H1 (cell line): Measurements from ENCODE around the gene C9orf43. TPM values are rescaled to one million over a fixed set of nuclear protein-coding genes. Genes with fewer than 3 reads are reported as not detected.

Source experiments
- CTCF ChIA-PET: fragments of 300-600 bp; sonication (Branson Sonifier 250); formaldehyde crosslinking; loops from one replicate; lab custom pipeline; 2021; ENCODE audit not compliant: partially characterized antibody; lab: Charles Lee
- POLR2A ChIA-PET: fragments of 300-600 bp; sonication (Branson Sonifier 250); formaldehyde crosslinking; loops from one replicate; lab custom pipeline; 2021; ENCODE audit warnings: inconsistent platforms; ENCODE audit not compliant: partially characterized antibody; lab: Charles Lee
- DNase-seq, 2 experiments: peaks; one replicate each; pipeline versions ENCODE4 v3.0.0 to v3.0.0-alpha.2; 2010 to 2022; ENCODE audit warnings: low spot score in 2 of 2, low read depth in 1 of 2, mixed read lengths in 1 of 2
- FAIRE-seq: peaks from 2 replicates; lab custom pipeline; 2011; peaks lifted over from hg19 to GRCh38; lab: Jason Lieb, UNC
- H2AFZ ChIP-seq: 2 replicates; pipeline ENCODE4 v1.8.1; 2012; ENCODE audit warnings: low read length, inconsistent platforms
- H2AK5ac ChIP-seq: 2 replicates; pipeline ENCODE4 v1.6.1; 2013; ENCODE audit warnings: low read depth, low read length
- H2BK120ac ChIP-seq: replicated peaks from 2 replicates; pipeline ENCODE3; 2013; ENCODE audit warnings: low read depth, low read length, inconsistent platforms
- H2BK12ac ChIP-seq: 2 replicates; pipeline ENCODE4 v1.6.1; 2013; ENCODE audit warnings: low read depth, low read length
- H2BK15ac ChIP-seq: 2 replicates; pipeline ENCODE4 v1.6.1; 2013; ENCODE audit warnings: low read length
- H2BK20ac ChIP-seq: 2 replicates; pipeline ENCODE4 v1.6.1; 2013; ENCODE audit warnings: low read length
- H2BK5ac ChIP-seq: 2 replicates; pipeline ENCODE4 v1.6.1; 2013; ENCODE audit warnings: low read depth, low read length
- H3K14ac ChIP-seq: 2 replicates; pipeline ENCODE4 v1.6.1; 2013; ENCODE audit warnings: inconsistent platforms; ENCODE audit not compliant: insufficient read length
- H3K18ac ChIP-seq: 2 replicates; pipeline ENCODE4 v1.6.1; 2013; ENCODE audit warnings: low read length; ENCODE audit errors: extremely low read depth
- H3K23ac ChIP-seq: 2 replicates; pipeline ENCODE4 v1.6.1; 2013; ENCODE audit warnings: inconsistent platforms; ENCODE audit not compliant: insufficient read length
- H3K23me2 ChIP-seq: 2 replicates; pipeline ENCODE4 v1.6.1; 2013; ENCODE audit warnings: low read depth, low read length
- H3K27ac ChIP-seq: 2 replicates; pipeline ENCODE4 v1.6.1; 2011; ENCODE audit warnings: low read depth, low read length, inconsistent platforms
- H3K27me3 ChIP-seq, 4 experiments: replicated peaks in 1 of 4; 1 replicate in 1 of 4; 2 replicates in 3 of 4; pipeline versions ENCODE4 v1.6.1 to v1.8.1; 2011 to 2013; ENCODE audit warnings: low read length in 3 of 4, mild to moderate bottlenecking in 3 of 4, inconsistent platforms in 2 of 4, mixed read lengths in 2 of 4, moderate library complexity in 1 of 4; ENCODE audit not compliant: control insufficient read depth in 3 of 4, insufficient read depth in 3 of 4; ENCODE audit errors: extremely low read depth in 1 of 4
- H3K36me3 ChIP-seq, 4 experiments: 2 replicates each; pipeline versions ENCODE4 v1.6.1 to v1.8.1; 2011 to 2013; ENCODE audit warnings: mild to moderate bottlenecking in 4 of 4, low read length in 3 of 4, moderate library complexity in 2 of 4, control low read depth in 1 of 4, inconsistent platforms in 1 of 4; ENCODE audit not compliant: insufficient read depth in 4 of 4, control insufficient read depth in 2 of 4
- H3K4ac ChIP-seq: replicated peaks from 2 replicates; pipeline ENCODE3; 2013; ENCODE audit warnings: low read length, low read depth, mixed read lengths, inconsistent platforms; ENCODE audit not compliant: insufficient read length
- H3K4me1 ChIP-seq, 4 experiments: replicated peaks in 1 of 4; 1 replicate in 1 of 4; 2 replicates in 3 of 4; pipeline versions ENCODE4 v1.6.1 to v1.8.1; 2011 to 2013; ENCODE audit warnings: low read length in 3 of 4, inconsistent platforms in 2 of 4, mixed read lengths in 1 of 4; ENCODE audit not compliant: insufficient read depth in 4 of 4, control insufficient read depth in 3 of 4
- H3K4me2 ChIP-seq, 2 experiments: 2 replicates each; pipeline versions ENCODE4 v1.6.1 to v1.8.1; 2011 to 2013; ENCODE audit warnings: low read depth in 2 of 2, low read length in 2 of 2, control low read depth in 1 of 2, inconsistent platforms in 1 of 2, mild to moderate bottlenecking in 1 of 2; ENCODE audit not compliant: insufficient read depth in 1 of 2
- H3K4me3 ChIP-seq, 4 experiments: fragments of 200-600, 300-600 bp in 1 of 4; sonication (generic), shearing (Covaris generic), sonication (Bioruptor Twin) in 1 of 4; 2 replicates each; pipeline versions ENCODE4 v1.5.1 to v1.8.1; 2011 to 2016; ENCODE audit warnings: low read length in 4 of 4, low read depth in 3 of 4, control low read depth in 2 of 4, inconsistent platforms in 2 of 4, mild to moderate bottlenecking in 2 of 4, mixed read lengths in 1 of 4, moderate library complexity in 1 of 4; ENCODE audit not compliant: insufficient read depth in 2 of 4; ENCODE audit errors: extremely low read depth in 1 of 4
- H3K56ac ChIP-seq: replicated peaks from 2 replicates; pipeline ENCODE3; 2013; ENCODE audit warnings: low read depth, mild to moderate bottlenecking, mixed read lengths, low read length, inconsistent platforms; ENCODE audit not compliant: insufficient read length
- H3K79me1 ChIP-seq: 2 replicates; pipeline ENCODE4 v1.6.1; 2013; ENCODE audit warnings: low read depth, low read length, control low read depth
- H3K79me2 ChIP-seq, 2 experiments: 2 replicates each; pipeline versions ENCODE4 v1.6.1 to v1.8.1; 2012 to 2013; ENCODE audit warnings: low read length in 2 of 2, mild to moderate bottlenecking in 2 of 2, inconsistent platforms in 1 of 2; ENCODE audit not compliant: insufficient read depth in 2 of 2, control insufficient read depth in 1 of 2
- H3K9ac ChIP-seq, 4 experiments: replicated peaks in 1 of 4; 1 replicate in 1 of 4; 2 replicates in 3 of 4; pipeline versions ENCODE4 v1.6.1 to v1.8.1; 2011 to 2013; ENCODE audit warnings: low read depth in 3 of 4, low read length in 3 of 4, control low read depth in 2 of 4, mild to moderate bottlenecking in 2 of 4, moderate library complexity in 2 of 4, inconsistent platforms in 1 of 4; ENCODE audit errors: extremely low read depth in 1 of 4
- H3K9me3 ChIP-seq, 2 experiments: 2 replicates each; pipeline versions ENCODE4 v1.6.1 to v1.8.1; 2012 to 2013; ENCODE audit warnings: mild to moderate bottlenecking in 2 of 2, moderate library complexity in 2 of 2, control low read depth in 1 of 2, inconsistent platforms in 1 of 2, low read depth in 1 of 2, low read length in 1 of 2, mixed read lengths in 1 of 2; ENCODE audit not compliant: insufficient read depth in 2 of 2
- H4K20me1 ChIP-seq, 2 experiments: replicated peaks in 1 of 2; 2 replicates each; pipeline versions ENCODE3 to v1.8.1; 2011 to 2013; ENCODE audit warnings: inconsistent platforms in 2 of 2, low read length in 2 of 2, mild to moderate bottlenecking in 1 of 2; ENCODE audit not compliant: insufficient read depth in 2 of 2, control insufficient read depth in 1 of 2
- H4K5ac ChIP-seq: 2 replicates; pipeline ENCODE4 v1.6.1; 2013; ENCODE audit warnings: low read length, low read depth, mixed read lengths, inconsistent platforms; ENCODE audit not compliant: insufficient read length
- H4K8ac ChIP-seq: 2 replicates; pipeline ENCODE4 v1.8.0; 2013; ENCODE audit warnings: mild to moderate bottlenecking, moderate library complexity, low read length, inconsistent platforms; ENCODE audit not compliant: insufficient read depth; ENCODE audit errors: extremely low read depth
- H4K91ac ChIP-seq: replicated peaks from 2 replicates; pipeline ENCODE3; 2013; ENCODE audit warnings: low read length, mixed read lengths, inconsistent platforms; ENCODE audit not compliant: insufficient read length
- CBX5 ChIP-seq: fragments of 300-800, 300-1000 bp; sonication (generic); IDR thresholded peaks from 2 replicates; pipeline ENCODE4 v1.7.1; 2016; ENCODE audit warnings: antibody characterized with exemption, low read length, low read depth
- CHD1 ChIP-seq: IDR thresholded peaks from 2 replicates; pipeline ENCODE4 v1.6.1; 2012; ENCODE audit warnings: low read depth, low read length, improper control_type of control experiment
- E2F6 ChIP-seq: IDR thresholded peaks from 2 replicates; pipeline ENCODE4 v1.6.1; 2012; ENCODE audit warnings: inconsistent platforms
- MAX ChIP-seq: IDR thresholded peaks from 2 replicates; pipeline ENCODE4 v1.6.1; 2012; ENCODE audit warnings: inconsistent platforms
- RBBP5 ChIP-seq: IDR thresholded peaks from 2 replicates; pipeline ENCODE4 v1.7.1; 2012; ENCODE audit warnings: low read depth, mild to moderate bottlenecking, inconsistent platforms, low read length, moderate library complexity, borderline replicate concordance
- SAP30 ChIP-seq: fragments of 300-600 bp; sonication (generic); IDR thresholded peaks from 2 replicates; pipeline ENCODE4 v1.7.1; 2012; ENCODE audit warnings: low read length, moderate library complexity, mild to moderate bottlenecking, inconsistent platforms; ENCODE audit not compliant: insufficient read depth, insufficient replicate concordance
- SIRT6 ChIP-seq: IDR thresholded peaks from one replicate; pipeline ENCODE4 v1.7.1; 2012; ENCODE audit warnings: low read length, inconsistent platforms
- SIX5 ChIP-seq: IDR thresholded peaks from 2 replicates; pipeline ENCODE4 v1.6.1; 2011; ENCODE audit warnings: mild to moderate bottlenecking, low read depth, low read length
- TEAD4 ChIP-seq: IDR thresholded peaks from 2 replicates; pipeline ENCODE4 v1.6.1; 2012; ENCODE audit warnings: low read depth, low read length, inconsistent platforms, mixed read lengths
- WGBS, 2 experiments: shearing (Covaris generic) in 1 of 2; methylation state at CpG; one replicate each; pipeline versions ENCODE4 v1.1.6 to v1.1.7; 2013 to 2015; ENCODE audit warnings: low lambda C conversion rate in 2 of 2, mixed read lengths in 2 of 2, inconsistent platforms in 1 of 2, low coverage in 1 of 2, missing lambda C conversion rate in 1 of 2; ENCODE audit not compliant: insufficient replicate concordance in 2 of 2, insufficient coverage in 1 of 2, insufficient read length in 1 of 2; ENCODE audit errors: extremely low coverage in 1 of 2, missing lambda C conversion rate in 1 of 2; 5-methylcytosine and 5-hydroxymethylcytosine counted together
- polyA plus RNA-seq, 7 experiments: library from polyadenylated mRNA; depleted of rRNA in 3 of 7; stranded (reverse) in 5 of 7; unstranded in 2 of 7; fragments of >200 nt in 5 of 7; fragments of 200-250 nt in 2 of 7; gene quantifications; 1 replicate in 5 of 7; 2 replicates in 1 of 7; 4 replicates in 1 of 7; pipeline versions ENCODE4 v1.2.1 to v1.2.3, GENCODE V29; 2011 to 2013; ENCODE audit warnings: missing spikeins in 2 of 7, mixed read lengths in 2 of 7
- total RNA-seq: library from RNA; stranded (reverse); fragmentation: NEBNext Ultra II Directional; extraction: Animal tissue kit (Norgen Biotek cat#: 25700); gene quantifications from 2 replicates; pipeline ENCODE4 v1.2.1, GENCODE V29; 2021

The C9orf43 gene
- total and polyA plus RNA-seq, 2 of the 8 experiments (the other 6 are each of a cell fraction or from before 2014, with no cell fraction given), result 0.35 to 0.52 TPM

GRCh38 chr9:113436728-113437515 is 26.4 kb downstream of the C9orf43 start:
- Histone ChIP-seq H3K79me1 (no peaks in the 10 kb centered on the region), H3K27ac (no peak overlapping the region), H3K4me2 (no peak overlapping the region), H3K4me3 (no peak overlapping the region), H3K4me1 (no peaks in the 10 kb centered on the region), H3K18ac (no peak overlapping the region), H4K91ac (no peak overlapping the region), H3K27me3 (no peaks in the 10 kb centered on the region), H3K79me2 (no peaks in the 10 kb centered on the region), H3K56ac (no peak overlapping the region), H3K9ac (no peak overlapping the region), H4K8ac (no peak overlapping the region), H4K5ac (no peak overlapping the region), H3K36me3 (no peaks in the 10 kb centered on the region), H3K9me3 (peaks cover 0 to 2% of the 10 kb centered on the region in 2 experiments; a peak in 1 of 4 replicates), H2BK5ac (no peak overlapping the region), H2AFZ (no peak overlapping the region), H2BK20ac (no peak overlapping the region), H2BK120ac (no peak overlapping the region), H2BK12ac (no peak overlapping the region), H3K23ac (no peak overlapping the region), H2AK5ac (no peak overlapping the region), H3K14ac (no peak overlapping the region), H4K20me1 (no peaks in the 10 kb centered on the region), H3K23me2 (no peaks in the 10 kb centered on the region), H2BK15ac (no peak overlapping the region), H3K4ac (no peak overlapping the region)
- FAIRE-seq (no peak), DNase-seq (no peak)
- ChIA-PET CTCF (interaction anchor here (0.6 kb wide), 1 partner anchor 29 kb away, joined by 3 read pairs; no protein-coding TSS in a partner anchor), POLR2A (no interaction called here)
- WGBS, 2 experiments, result 84% methylated on average over 4 of the region's 4 CpGs; no CpG with 5 or more reads in 1 of the 2 experiments
- no peak for TF ChIP-seq SIRT6
- TF ChIP-seq E2F6, result no peak
- no peak for TF ChIP-seq SIX5
- TF ChIP-seq TEAD4, result no peak
- TF ChIP-seq CHD1, result no peak
- TF ChIP-seq RBBP5, result no peak
- TF ChIP-seq SAP30, result no peak
- no peak for TF ChIP-seq MAX
- no peak for TF ChIP-seq CBX5
